Astrocyte of the cerebellum (primary cell): ENCODE results near the gene TMEM132D.

Experiments used
- DNase-seq: peaks from one replicate; pipeline ENCODE4 v3.0.0-alpha.2; 2011; ENCODE audit warnings: low read depth
- H3K4me3 ChIP-seq: 2 replicates; pipeline ENCODE4 v1.5.1; 2011; ENCODE audit warnings: mild to moderate bottlenecking, low read depth, low read length, moderate library complexity
- in situ Hi-C: cut with HindIII; loops from 2 replicates; pipeline ENCODE4 v1.10.0; 2017; ENCODE audit warnings: low sequenced_read_pairs
- TF ChIP-seq, protein P1 (sequence below): IDR thresholded peaks from 2 replicates; pipeline ENCODE4 v1.5.1; 2012; ENCODE audit warnings: low read length, low read depth, moderate library complexity, mild to moderate bottlenecking; ENCODE audit errors: missing control alignments

TMEM132D gene

DNA sequence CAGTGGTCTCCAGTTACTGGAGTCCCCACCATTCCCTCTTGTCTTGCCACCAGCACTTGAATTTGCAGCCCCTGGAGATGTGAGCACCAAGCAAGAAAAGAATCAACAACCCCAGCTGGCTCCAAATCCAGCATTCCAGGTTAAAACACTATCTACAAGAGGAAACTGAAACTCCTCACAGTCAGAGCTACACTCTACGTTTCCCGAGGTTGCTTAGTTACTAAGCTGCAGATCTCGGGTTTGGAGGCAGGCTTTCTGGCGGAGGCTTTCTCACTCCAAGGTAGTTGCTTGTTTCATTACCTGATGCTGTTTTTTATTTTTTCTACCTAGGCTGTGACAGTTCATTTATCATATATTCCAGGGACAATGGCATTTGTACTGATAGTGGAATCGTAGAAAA lies 802.4 kb downstream of the TMEM132D start:
- no peak for DNase-seq
- no peak overlapping the region for H3K4me3 ChIP-seq
- TF ChIP-seq, protein P1, sequence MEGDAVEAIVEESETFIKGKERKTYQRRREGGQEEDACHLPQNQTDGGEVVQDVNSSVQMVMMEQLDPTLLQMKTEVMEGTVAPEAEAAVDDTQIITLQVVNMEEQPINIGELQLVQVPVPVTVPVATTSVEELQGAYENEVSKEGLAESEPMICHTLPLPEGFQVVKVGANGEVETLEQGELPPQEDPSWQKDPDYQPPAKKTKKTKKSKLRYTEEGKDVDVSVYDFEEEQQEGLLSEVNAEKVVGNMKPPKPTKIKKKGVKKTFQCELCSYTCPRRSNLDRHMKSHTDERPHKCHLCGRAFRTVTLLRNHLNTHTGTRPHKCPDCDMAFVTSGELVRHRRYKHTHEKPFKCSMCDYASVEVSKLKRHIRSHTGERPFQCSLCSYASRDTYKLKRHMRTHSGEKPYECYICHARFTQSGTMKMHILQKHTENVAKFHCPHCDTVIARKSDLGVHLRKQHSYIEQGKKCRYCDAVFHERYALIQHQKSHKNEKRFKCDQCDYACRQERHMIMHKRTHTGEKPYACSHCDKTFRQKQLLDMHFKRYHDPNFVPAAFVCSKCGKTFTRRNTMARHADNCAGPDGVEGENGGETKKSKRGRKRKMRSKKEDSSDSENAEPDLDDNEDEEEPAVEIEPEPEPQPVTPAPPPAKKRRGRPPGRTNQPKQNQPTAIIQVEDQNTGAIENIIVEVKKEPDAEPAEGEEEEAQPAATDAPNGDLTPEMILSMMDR, result no peak
- in situ Hi-C loops, result no loop called here

DNA sequence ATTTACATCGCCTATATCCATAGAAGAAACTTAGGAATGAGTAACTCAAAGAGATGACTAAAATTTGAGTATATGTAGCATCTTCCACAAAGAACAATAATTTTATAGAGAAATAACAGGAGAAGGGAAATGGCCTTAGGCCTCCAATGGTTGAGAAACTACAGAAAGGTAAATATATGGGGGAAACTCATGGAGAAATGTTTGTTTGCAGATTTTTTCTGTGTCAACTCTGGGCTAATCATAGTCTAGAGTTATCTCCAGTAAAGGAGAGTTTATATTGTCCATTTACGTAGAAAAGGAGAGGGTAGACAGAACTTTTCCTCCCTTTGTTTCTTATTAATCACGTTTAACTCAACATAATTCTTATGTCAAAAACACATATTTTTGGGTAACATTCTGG lies 806.4 kb downstream of the TMEM132D start:
- no peak for DNase-seq
- TF ChIP-seq, protein P1, result no peak
- in situ Hi-C loops, result no loop called here
- no peak overlapping the region for H3K4me3 ChIP-seq

- no peak overlapping the region for H3K4me3 ChIP-seq
- TF ChIP-seq, protein P1, result no peak
- DNase-seq, result no peak
- in situ Hi-C loops, result no loop called here
Observed at GRCh38 chr12:129096968-129097367, 806.9 kb downstream of the TMEM132D start.

- no peak overlapping the region for H3K4me3 ChIP-seq
- DNase-seq, result no peak
- in situ Hi-C loops, result no loop called here
- TF ChIP-seq, protein P1, result no peak
Observed at GRCh38 chr12:129096184-129096583, 807.6 kb downstream of the TMEM132D start.

DNA sequence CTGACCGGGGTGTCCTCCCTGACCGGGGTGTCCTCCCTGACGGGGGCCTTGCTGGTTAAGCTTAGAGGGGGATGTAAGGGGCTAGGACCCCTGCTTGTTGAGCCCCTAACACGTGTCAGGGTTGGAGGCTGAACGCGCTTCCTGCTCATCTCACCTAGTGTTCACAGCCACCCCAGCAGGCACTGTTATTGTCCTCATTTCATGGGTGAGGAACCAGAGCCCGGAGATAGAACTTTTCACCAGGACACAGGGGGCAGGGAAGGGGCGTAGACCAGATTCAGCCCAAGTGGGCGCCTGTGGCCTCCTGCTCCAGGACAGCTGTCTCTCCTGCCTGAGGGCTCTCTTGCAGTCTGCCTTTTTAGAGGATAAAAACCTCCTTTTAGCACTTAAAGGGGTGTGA lies 814.2 kb downstream of the TMEM132D start:
- no peak for DNase-seq
- TF ChIP-seq, protein P1, result no peak
- no peak overlapping the region for H3K4me3 ChIP-seq
- in situ Hi-C loops, result no loop called here

- in situ Hi-C loops, result no loop called here
- H3K4me3 ChIP-seq, result no peak overlapping the region
- no peak for DNase-seq
- TF ChIP-seq, protein P1, result no peak
Observed at GRCh38 chr12:129084875-129085826, 818.7 kb downstream of the TMEM132D start.
